ENCODE measurements around the gene TOR1B. TPM values are rescaled to one million over a fixed set of nuclear protein-coding genes. Genes with fewer than 3 reads are reported as not detected.

The TOR1B gene
- total RNA-seq, 1 donor from 2014 or later, result 21.9 TPM

Other genes starting within 250 kb of the TOR1B start
- gene C9orf50, start 182.1 kb upstream of the TOR1B start, total RNA-seq, result not detected in 2 replicates
- 67.1 and 67.3 TPM in 2 replicates for gene NTMT1, start 177.0 kb upstream of the TOR1B start, total RNA-seq
- gene ASB6, start 161.0 kb upstream of the TOR1B start, total RNA-seq, result 24.0 TPM in 2 replicates
- gene PRRX2, start 137.5 kb upstream of the TOR1B start, total RNA-seq, result 6.2 and 7.8 TPM in 2 replicates
- gene PTGES, start 50.1 kb upstream of the TOR1B start, total RNA-seq, result 0.16 TPM in 1 of 2 replicates, not detected in the other
- gene TOR1A, start 21.0 kb downstream of the TOR1B start, total RNA-seq, result 61.3 and 62.1 TPM in 2 replicates
- gene C9orf78, start 32.1 kb downstream of the TOR1B start, total RNA-seq, result 64.0 and 67.4 TPM in 2 replicates
- 47.9 and 50.2 TPM in 2 replicates for gene USP20, start 32.3 kb downstream of the TOR1B start, total RNA-seq
- gene FNBP1, start 240.0 kb downstream of the TOR1B start, total RNA-seq, result 195 and 202 TPM in 2 replicates